Measurements from ENCODE around the gene PBXIP1.

The PBXIP1 gene

DNA sequence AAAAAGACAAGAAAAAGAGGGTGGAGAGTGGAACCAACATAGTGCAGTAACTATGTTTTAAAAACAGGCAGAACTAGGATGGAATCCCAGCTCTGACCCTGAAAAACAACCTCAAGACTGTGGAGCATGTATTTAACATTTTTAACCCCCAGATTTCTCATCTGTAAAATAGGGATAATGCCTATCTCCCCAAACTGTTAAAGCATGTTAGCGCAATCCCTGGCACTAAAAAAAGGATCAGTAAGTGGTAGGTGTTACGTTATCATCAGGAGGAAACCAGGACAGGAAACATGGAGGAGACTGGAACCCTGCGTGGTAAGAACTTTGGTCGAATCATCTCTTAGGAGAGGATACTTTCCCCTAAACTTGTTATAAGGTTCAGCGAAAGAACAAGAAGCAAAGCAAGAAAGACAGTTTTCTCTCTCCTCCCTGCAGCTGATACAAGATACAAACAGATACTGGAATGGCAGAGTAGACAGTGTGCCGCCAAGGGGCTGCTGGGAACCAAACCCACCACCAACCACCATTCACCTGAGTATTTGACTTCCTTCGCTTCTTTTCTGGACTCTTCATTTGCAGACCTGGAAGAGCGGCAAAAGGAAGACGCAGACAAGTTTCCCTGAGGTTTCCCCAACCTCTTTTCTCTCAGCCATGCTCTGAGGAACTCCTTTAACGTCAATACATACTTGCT, 4.7 kb upstream of the PBXIP1 start:
- TF ChIP-seq POLR2AphosphoS5 (IDR thresholded peaks at IDR 0.05; ENCODE audit: low read depth, low read length) (no peak), FOXP2 (optimal IDR thresholded peaks at IDR 0.05; ENCODE audit: borderline replicate concordance, extremely low read depth, extremely low read length, insufficient read depth) (no peak), SIN3A (IDR thresholded peaks at IDR 0.05; ENCODE audit: borderline replicate concordance, insufficient read depth, low read length) (no peak), TAF1 (IDR thresholded peaks at IDR 0.05; ENCODE audit: borderline replicate concordance, insufficient read depth, low read length) (no peak), REST (IDR thresholded peaks at IDR 0.05; ENCODE audit: insufficient read depth in 1 of 2, low read depth in 2 of 2, low read length in 2 of 2) (no peak)

DNA sequence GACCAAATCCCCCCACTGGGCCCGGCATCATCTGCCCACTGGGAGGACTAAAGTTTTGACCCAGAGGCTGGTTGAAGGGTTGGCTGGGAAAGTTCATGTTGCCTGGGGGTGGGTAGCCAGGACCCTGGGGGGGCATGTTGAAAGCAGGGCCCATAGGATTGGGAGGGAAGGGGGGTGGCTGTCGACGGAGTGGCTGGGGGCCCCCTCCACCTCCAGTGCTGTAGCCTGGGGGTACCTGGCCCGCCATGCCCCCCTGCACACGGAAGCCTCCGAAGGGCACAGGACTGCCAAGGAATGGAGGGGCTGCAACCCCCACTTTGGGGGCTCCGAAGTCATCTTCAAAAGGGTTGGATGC, 3.5 kb upstream of the PBXIP1 start:
- no peak for TF ChIP-seq TAF1 (IDR thresholded peaks at IDR 0.05; ENCODE audit: borderline replicate concordance, insufficient read depth, low read length)
- TF ChIP-seq REST (IDR thresholded peaks at IDR 0.05; ENCODE audit: insufficient read depth in 1 of 2, low read depth in 2 of 2, low read length in 2 of 2): no peak
- no peak for TF ChIP-seq POLR2AphosphoS5 (IDR thresholded peaks at IDR 0.05; ENCODE audit: low read depth, low read length)
- no peak for TF ChIP-seq FOXP2 (optimal IDR thresholded peaks at IDR 0.05; ENCODE audit: borderline replicate concordance, extremely low read depth, extremely low read length, insufficient read depth)
- no peak for TF ChIP-seq SIN3A (IDR thresholded peaks at IDR 0.05; ENCODE audit: borderline replicate concordance, insufficient read depth, low read length)

DNA sequence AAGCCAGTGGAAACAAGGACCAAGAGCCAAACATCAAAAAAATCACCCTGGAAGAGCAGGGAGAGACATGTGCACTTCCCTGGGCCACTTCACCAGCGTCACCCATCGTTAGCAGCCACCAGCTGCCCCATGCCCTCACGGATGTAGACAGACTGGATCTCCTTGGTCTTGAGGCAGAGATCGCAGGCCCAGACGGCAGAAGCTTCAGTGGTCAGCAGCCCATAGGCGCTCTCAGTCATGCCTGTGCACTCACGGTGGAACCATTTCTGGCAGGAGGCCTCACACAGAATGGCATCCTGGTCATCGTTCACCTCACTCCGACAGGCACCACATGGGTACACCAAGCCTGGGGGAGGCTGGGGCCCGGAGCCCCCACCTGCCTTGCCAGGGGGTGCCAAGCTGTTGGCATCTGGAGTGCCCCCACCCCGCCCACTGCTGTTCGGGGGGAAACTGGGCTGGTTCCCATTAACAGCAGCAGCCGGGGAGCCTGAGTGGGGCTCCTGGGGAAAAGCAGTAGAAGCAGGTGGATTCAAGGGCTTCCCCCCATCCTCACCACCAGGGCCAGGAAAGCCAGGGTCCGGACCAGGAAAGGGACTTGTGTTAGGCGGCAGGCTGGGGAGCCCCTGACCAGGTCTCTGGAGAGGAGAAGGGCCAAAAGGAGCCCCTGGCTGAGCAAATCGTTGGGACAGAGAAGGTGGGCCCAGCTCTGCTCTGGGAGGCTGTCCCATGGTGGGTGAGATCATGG, 3.0 kb upstream of the PBXIP1 start:
- TF ChIP-seq FOXP2 (optimal IDR thresholded peaks at IDR 0.05; ENCODE audit: borderline replicate concordance, extremely low read depth, extremely low read length, insufficient read depth) (no peak), POLR2AphosphoS5 (IDR thresholded peaks at IDR 0.05; ENCODE audit: low read depth, low read length) (no peak)

DNA sequence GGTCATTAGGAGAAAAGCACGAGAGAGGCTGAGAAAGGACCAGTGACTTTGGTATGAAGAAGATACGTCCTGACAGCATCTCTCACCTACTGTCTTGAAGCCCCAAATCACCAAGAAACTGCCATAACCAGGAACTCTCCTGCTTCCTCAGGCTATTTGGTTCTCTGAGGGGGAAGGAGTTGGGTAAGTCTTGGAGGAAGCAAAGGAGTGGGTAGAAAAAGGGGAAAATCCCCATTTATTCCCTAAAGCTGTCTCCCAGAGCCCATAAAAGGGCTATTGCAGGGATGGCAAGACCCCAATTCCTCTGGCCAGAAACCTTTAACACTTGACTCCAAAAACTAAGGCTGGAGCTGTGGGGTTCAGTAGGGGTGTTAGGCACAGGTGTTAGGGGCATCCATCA, 2.1 kb upstream of the PBXIP1 start:
- TF ChIP-seq TAF1 (IDR thresholded peaks at IDR 0.05; ENCODE audit: borderline replicate concordance, insufficient read depth, low read length): no peak
- TF ChIP-seq REST (IDR thresholded peaks at IDR 0.05; ENCODE audit: insufficient read depth in 1 of 2, low read depth in 2 of 2, low read length in 2 of 2): no peak
- TF ChIP-seq SIN3A (IDR thresholded peaks at IDR 0.05; ENCODE audit: borderline replicate concordance, insufficient read depth, low read length): no peak

- TF ChIP-seq TAF1 (IDR thresholded peaks at IDR 0.05; ENCODE audit: borderline replicate concordance, insufficient read depth, low read length) (no peak), POLR2AphosphoS5 (IDR thresholded peaks at IDR 0.05; ENCODE audit: low read depth, low read length) (no peak), FOXP2 (optimal IDR thresholded peaks at IDR 0.05; ENCODE audit: borderline replicate concordance, extremely low read depth, extremely low read length, insufficient read depth) (no peak), REST (IDR thresholded peaks at IDR 0.05; ENCODE audit: insufficient read depth in 1 of 2, low read depth in 2 of 2, low read length in 2 of 2) (no peak), SIN3A (IDR thresholded peaks at IDR 0.05; ENCODE audit: borderline replicate concordance, insufficient read depth, low read length) (no peak)
Observed at GRCh38 chr1:154957091-154957657, 1.3 kb upstream of the PBXIP1 start.
